ENCODE measurements around the gene DAO.

DNA sequence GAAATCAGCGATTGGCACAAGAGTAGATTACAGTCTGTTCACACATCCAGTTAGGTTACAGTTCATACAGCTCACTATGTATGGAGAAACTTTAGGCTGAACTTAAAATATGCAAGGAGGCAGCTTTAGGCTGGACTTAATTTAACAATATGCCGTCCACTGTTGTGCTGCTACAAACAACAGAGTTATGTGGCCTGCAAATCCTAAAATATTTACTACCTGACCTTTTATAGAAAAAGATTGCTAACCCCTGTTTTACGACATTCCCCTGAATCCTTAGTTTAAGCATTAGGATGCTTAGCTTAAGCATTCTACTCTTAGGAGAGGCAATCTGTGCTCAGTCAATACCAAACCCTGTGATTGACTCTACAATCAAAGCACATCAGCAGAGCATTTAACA lies 50.9 kb downstream of the DAO start:
- TF ChIP-seq, protein P1, sequence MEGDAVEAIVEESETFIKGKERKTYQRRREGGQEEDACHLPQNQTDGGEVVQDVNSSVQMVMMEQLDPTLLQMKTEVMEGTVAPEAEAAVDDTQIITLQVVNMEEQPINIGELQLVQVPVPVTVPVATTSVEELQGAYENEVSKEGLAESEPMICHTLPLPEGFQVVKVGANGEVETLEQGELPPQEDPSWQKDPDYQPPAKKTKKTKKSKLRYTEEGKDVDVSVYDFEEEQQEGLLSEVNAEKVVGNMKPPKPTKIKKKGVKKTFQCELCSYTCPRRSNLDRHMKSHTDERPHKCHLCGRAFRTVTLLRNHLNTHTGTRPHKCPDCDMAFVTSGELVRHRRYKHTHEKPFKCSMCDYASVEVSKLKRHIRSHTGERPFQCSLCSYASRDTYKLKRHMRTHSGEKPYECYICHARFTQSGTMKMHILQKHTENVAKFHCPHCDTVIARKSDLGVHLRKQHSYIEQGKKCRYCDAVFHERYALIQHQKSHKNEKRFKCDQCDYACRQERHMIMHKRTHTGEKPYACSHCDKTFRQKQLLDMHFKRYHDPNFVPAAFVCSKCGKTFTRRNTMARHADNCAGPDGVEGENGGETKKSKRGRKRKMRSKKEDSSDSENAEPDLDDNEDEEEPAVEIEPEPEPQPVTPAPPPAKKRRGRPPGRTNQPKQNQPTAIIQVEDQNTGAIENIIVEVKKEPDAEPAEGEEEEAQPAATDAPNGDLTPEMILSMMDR (IDR thresholded peaks at IDR 0.05), result no peak
- TF ChIP-seq POLR2AphosphoS5 (IDR thresholded peaks at IDR 0.05; ENCODE audit: low read depth, low read length) (no peak), RAD21 (IDR thresholded peaks at IDR 0.05; ENCODE audit: low read length) (no peak), SMC3 (IDR thresholded peaks at IDR 0.05; ENCODE audit: low read depth, low read length) (no peak), CHD2 (IDR thresholded peaks at IDR 0.05; ENCODE audit: low read length, partially characterized antibody) (no peak), EZH2phosphoT487 (IDR thresholded peaks at IDR 0.05; ENCODE audit: borderline replicate concordance, low read depth) (no peak), YY1 (IDR thresholded peaks at IDR 0.05; ENCODE audit: low read depth) (no peak)
- TF ChIP-seq, protein P2, sequence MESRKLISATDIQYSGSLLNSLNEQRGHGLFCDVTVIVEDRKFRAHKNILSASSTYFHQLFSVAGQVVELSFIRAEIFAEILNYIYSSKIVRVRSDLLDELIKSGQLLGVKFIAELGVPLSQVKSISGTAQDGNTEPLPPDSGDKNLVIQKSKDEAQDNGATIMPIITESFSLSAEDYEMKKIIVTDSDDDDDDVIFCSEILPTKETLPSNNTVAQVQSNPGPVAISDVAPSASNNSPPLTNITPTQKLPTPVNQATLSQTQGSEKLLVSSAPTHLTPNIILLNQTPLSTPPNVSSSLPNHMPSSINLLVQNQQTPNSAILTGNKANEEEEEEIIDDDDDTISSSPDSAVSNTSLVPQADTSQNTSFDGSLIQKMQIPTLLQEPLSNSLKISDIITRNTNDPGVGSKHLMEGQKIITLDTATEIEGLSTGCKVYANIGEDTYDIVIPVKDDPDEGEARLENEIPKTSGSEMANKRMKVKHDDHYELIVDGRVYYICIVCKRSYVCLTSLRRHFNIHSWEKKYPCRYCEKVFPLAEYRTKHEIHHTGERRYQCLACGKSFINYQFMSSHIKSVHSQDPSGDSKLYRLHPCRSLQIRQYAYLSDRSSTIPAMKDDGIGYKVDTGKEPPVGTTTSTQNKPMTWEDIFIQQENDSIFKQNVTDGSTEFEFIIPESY (IDR thresholded peaks at IDR 0.05; ENCODE audit: borderline replicate concordance, low read depth), result no peak
- TF ChIP-seq, protein P3, sequence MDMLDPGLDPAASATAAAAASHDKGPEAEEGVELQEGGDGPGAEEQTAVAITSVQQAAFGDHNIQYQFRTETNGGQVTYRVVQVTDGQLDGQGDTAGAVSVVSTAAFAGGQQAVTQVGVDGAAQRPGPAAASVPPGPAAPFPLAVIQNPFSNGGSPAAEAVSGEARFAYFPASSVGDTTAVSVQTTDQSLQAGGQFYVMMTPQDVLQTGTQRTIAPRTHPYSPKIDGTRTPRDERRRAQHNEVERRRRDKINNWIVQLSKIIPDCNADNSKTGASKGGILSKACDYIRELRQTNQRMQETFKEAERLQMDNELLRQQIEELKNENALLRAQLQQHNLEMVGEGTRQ (IDR thresholded peaks at IDR 0.05; ENCODE audit: borderline replicate concordance, low read depth, low read length), result no peak
